NCI-H1436 treated with DMSO at 0.1 percent for 48 hours (cell line): Measurements from ENCODE around the gene GALNT18.

Source experiments
- DNase-seq: peaks from one replicate; lab custom pipeline; 2025; lab: John Stamatoyannopoulos, UW

The GALNT18 gene

GRCh38 chr11:11567936-11568650, 53.7 kb downstream of the GALNT18 start:
- no peak for DNase-seq

- DNase-seq, result no peak
Observed at GRCh38 chr11:11565636-11566035, 56.2 kb downstream of the GALNT18 start.

- no peak for DNase-seq
Observed at GRCh38 chr11:11563200-11563975, 58.4 kb downstream of the GALNT18 start.

DNA sequence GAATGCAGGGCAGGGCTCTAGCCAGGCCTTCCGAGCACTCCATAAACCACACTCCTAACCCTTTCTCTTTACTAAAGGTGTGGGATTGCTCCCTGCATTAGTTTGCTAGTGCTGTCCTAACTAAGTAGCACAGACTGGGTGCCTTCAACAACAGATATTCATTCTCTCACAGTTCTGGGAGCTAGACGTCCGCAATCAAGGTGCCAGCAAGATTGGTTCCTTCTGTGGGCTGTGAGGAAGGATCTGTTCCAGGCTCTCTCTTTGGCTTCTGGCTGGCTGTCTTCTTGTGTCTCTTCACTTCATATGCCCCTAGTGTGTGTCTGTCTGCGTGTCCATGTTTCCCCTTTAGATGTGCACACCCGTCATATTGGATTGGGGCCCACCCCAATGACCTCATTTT, 59.8 kb downstream of the GALNT18 start:
- DNase-seq, result no peak

GRCh38 chr11:11558826-11559225, 63.0 kb downstream of the GALNT18 start:
- no peak for DNase-seq

- no peak for DNase-seq
Observed at GRCh38 chr11:11558396-11558795, 63.4 kb downstream of the GALNT18 start.

DNA sequence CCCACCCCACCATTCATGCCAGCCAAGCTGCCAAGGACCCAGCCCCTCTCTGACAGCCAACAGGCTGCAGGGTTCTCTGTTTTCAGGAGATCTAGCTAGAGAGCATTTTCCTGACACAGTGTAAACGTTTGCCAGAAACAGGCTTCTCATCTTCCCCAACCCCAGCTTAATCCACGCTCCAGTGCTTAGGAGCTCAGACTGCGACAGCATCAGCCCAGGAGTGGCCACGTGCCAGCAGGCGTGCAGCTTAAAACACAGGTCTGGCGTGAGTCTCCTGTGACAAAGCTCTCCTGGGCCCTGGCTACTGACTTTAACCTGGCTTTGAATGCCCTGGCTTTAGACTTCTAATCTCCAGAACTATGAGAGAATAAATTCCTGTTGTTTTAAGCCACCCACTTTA, 66.6 kb downstream of the GALNT18 start:
- no peak for DNase-seq

DNA sequence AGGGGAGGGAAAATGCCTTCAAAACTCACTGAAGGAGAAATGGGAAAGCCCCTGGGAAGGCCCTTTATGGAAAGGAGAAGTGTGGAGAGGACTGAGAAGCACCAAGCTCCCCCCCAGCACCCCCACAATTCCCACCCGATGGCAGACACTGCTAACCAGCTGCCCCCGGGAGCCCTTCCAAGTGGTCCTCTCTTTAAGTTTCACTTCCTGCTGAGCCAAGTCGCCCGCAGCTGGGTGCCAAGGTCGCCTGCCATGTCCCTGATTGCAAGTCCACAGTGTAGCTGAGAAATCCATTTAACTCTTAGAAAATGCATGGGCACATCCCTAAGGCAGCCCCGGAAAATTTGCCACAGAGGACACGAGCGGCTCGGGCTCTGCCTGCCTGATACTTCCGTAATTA, 68.2 kb downstream of the GALNT18 start:
- DNase-seq, result no peak

- no peak for DNase-seq
Observed at GRCh38 chr11:11552529-11553087, 69.2 kb downstream of the GALNT18 start.

DNA sequence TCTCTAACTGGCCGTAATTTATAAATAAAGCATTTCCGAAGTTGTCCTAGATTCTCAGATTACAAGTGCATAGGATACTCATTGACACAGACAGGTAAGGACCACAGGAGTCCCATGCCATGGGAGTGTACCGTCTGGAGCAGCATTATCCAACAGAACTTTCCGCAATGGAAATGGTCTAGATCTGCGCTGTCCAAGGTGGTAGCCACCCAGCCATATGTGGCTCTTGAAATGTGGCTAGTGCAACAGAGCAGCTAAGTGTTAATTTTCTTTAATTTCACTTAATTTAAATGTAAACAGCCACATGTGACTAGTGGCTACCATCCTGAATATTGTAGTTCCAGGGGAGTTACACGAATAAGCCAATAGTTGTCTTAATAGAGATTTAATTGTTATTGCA, 71.3 kb downstream of the GALNT18 start:
- DNase-seq, result no peak

GRCh38 chr11:11545285-11546275, 76.2 kb downstream of the GALNT18 start:
- no peak for DNase-seq

DNA sequence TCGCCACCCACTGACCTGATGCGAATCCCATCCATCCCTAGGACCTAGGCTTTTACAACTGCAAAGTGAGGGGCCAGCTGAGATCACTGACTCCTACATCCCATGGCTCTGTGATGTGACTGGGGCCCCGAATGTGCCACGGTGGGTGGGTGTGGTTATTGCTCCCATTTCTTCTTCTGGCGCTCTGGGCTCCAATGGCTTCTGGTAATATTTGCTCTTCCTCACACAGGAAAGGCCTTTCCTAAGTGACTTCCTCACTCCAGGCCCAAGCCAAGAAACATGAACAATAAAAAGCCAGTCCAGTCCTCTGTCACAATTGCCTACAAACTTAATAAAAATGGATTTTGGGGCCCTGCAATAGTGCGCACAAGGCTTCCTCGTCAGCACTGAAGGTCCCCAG, 78.1 kb downstream of the GALNT18 start:
- no peak for DNase-seq

DNA sequence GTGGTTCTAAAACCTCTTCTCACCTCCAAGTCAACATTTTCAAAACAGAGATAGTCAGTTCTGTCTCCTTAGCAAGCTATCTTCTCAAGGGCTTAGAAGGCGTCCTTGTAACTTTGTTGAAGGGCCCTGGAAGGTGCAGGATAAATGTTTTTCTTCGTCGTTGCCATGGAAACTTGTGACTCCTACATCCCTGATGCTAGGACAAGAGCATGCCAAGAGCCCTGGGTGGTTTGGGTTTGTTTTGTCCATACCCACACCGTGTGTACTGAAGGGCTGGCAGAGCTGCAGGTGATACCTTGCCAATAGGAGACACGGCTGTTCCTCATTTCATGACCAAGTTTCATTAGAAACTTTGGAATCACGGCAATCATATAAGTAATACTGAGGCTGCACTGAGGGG, 81.6 kb downstream of the GALNT18 start:
- DNase-seq, result no peak

GRCh38 chr11:11538277-11538960, 83.4 kb downstream of the GALNT18 start:
- no peak for DNase-seq

DNA sequence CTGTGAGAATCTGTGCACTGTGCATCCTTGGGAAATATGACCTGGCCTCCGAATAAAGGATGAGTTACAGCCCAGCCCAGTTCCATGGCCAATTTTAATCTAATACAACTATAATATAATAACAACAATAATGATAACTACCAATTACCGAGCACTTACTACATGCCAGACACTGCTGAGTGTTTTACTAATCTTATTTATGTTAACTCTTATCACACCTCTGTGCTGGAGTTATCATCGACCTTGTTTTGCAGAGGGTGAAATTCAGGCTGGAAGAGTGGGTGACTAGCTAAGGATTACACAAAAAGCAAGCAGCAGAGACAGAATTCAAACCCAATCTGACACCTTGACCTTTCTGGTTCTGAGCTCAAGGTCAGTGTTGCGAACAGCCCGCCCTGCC, 83.9 kb downstream of the GALNT18 start:
- DNase-seq, result no peak

DNA sequence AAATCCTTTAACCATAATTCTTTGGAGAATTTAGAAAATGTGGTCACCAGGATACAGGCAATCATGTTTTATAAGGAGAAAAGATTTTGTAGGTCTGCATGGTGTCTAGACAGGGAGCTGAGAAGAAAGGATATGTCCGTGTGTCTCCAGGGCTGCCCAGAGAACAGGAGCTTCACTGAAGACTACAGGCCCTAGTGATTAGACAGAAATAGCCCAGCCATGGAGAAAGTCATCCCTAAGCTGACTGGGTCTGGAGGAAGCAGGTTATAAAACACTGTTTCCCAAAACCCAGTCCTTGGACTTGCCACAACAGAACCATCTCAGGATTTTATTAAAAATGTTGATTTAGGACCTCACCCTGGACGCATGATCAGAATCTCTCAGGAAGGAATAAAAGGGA, 84.4 kb downstream of the GALNT18 start:
- no peak for DNase-seq

GRCh38 chr11:11536650-11537049, 85.2 kb downstream of the GALNT18 start:
- DNase-seq, result no peak

DNA sequence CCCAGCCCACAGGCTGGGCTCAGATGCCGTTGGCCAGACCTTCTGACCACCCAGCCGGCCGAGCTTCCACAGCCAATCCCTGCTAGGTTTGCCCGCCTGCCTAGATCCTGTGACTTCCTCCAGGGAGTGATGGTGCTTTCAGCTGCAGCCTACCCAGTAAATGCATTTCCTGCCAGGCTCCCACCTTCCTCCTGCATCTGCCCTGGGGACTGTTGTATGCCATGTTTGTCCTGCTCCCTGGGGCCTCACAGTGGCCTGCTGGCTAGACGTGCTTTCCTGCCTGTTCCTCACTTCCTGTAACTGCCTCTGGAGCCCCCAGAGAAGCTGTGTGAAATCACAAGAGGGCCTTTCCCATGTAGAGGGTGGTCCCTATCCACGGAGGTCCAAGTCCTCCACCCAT, 86.2 kb downstream of the GALNT18 start:
- no peak for DNase-seq

- no peak for DNase-seq
Observed at GRCh38 chr11:11534981-11535380, 86.8 kb downstream of the GALNT18 start.

GRCh38 chr11:11533751-11534150, 88.1 kb downstream of the GALNT18 start:
- DNase-seq, result peak; percentile 62

DNA sequence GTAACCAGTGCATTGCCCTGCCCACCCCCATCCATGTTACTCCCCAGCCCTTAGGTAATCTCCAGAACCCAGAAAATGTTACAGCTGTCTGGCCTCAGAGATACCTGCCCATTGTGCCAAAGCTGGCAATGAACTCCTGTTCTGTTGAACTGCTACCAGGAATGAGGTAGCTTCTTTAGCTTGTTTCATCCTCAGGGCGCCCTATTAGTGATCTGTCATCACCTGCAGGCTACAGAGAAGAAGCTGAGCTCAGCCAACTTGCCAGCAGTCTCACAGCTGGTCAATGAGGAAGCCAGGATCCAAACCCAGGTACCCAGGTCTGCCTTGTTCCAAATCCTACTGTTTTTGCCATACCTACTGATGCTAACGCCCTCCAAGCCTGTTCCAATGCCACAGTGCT, 88.7 kb downstream of the GALNT18 start:
- DNase-seq, result no peak

GRCh38 chr11:11532574-11532973, 89.2 kb downstream of the GALNT18 start:
- DNase-seq, result peak; percentile 20
